ENCODE measurements around the gene YTHDC1.
"Not testable (repeated sequence)": the region's sequence is repeated elsewhere in the genome, so short reads cannot be mapped to it uniquely, and the experiment has no call there.

YTHDC1 gene

GRCh38 chr4:68349649-68350360 is at the start of gene YTHDC1:
Gene YTHDC1 (minus strand): TSS chr4:68350090. CDS start chr4:68349753, 337 bp downstream.
- peak; percentile 77 for DNase-seq

- no peak for DNase-seq
These were observed 49.4 kb upstream of the YTHDC1 start for GRCh38 chr4:68399306-68399705.

- DNase-seq: no peak
These were observed 46.9 kb upstream of the YTHDC1 start for GRCh38 chr4:68396756-68397155.

DNA sequence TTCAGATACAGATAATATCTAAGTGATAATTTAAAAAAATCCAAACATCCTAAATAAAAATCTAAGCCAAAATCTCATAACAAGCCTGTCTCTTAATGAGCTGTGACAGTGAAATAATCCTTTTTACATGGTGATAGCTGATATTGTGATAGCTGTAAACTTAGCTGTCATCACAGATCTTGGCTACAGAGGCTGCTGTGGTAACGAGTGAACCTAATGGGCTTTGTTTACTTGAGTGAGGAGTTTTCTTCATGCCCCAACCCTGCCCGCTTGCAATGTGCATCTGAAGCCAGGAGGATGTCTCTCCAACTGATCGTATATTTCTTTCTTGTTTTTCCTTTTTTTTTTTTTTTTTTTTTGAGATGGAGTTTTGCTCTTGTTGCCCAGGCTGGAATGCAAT is 41.5 kb upstream of the YTHDC1 start:
- no peak for DNase-seq

GRCh38 chr4:68390205-68390935 is 40.5 kb upstream of the YTHDC1 start:
- no peak for DNase-seq

GRCh38 chr4:68389386-68389913 is 39.6 kb upstream of the YTHDC1 start:
- DNase-seq: not testable (repeated sequence)

DNA sequence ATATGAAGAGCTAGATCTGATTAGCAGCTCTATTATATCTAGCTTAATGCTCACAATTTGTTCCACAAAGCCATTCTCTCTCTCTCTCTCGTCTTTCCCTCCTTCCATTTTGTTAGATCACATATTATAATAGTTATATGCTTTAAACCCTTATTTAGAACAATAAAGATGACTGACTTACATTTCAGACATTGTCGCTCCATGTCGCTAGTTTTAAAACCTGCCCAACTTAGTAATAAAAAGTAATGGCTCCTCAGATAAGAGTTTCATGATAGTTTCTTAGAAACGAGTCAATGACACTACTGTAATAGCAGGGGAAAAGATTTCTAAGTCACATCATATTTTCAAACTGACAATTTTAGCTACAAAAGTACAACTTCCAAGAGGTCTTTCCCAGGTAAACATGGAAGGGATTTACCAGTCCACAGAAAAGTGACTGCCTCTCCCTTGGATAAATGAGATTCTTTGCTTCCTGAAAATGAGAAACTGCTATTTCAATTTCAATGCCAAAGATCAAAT is 38.5 kb upstream of the YTHDC1 start:
- no peak for DNase-seq

- no peak for DNase-seq
These were observed 35.4 kb upstream of the YTHDC1 start for GRCh38 chr4:68385267-68385666.

DNA sequence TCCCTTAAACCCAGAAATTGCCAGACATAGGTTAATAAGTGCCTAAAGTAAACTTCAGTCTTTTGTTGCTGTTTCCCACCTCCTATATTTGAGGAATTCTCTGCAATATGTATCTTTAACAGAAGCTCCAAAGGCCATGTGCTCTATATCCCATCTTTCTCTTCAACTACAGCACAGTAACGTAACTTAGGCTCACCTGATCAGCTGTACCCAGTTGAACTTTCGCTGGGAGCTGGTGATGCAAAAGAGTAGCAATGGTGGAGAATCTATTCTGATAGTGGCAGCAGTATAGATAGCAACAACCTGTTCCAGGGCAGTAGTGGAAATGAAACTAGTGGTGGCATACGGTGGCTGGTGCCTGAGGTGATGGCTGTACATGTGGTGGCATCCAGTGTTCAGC is 33.2 kb upstream of the YTHDC1 start:
- no peak for DNase-seq

- no peak for DNase-seq
These were observed 28.3 kb upstream of the YTHDC1 start for GRCh38 chr4:68378226-68378625.

DNA sequence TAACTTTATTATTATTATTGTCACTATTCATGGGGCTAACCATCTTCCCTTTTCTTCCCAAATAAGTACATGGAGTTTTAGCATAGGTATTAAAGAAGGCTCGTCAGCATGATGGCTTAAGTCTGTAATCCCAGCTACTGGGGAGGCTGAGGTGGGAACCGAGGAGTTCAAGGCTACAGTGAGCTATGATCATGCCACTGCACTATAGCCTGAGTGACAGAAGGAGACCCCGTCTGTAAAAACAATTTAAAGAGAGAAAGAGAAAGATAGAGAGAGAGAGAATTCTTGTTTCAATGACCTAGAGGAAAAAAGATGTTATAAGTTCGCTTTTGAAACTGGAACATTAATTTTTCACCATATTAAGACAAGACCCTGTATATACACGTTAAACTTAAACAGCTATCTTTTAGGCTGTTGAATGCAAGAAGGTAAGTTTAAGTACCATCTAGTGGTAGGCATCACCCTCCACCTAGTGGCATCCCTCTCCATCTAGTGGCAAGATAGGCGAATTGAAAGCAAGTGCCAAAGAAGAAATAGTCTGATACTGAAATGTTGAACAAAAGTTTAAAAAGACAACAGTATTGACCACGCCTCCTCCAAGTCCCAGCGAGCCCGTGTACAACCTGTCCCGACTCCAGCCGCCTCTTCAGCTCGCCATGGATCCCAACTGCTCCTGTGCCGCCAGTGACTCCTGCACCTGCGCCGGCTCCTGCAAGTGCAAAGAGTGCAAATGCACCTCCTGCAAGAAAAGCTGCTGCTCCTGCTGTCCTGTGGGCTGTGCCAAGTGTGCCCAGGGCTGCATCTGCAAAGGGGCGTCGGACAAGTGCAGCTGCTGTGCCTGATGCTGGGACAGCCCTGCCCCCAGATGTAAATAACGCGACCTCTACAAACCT is 26.0 kb upstream of the YTHDC1 start:
- no peak for DNase-seq

DNA sequence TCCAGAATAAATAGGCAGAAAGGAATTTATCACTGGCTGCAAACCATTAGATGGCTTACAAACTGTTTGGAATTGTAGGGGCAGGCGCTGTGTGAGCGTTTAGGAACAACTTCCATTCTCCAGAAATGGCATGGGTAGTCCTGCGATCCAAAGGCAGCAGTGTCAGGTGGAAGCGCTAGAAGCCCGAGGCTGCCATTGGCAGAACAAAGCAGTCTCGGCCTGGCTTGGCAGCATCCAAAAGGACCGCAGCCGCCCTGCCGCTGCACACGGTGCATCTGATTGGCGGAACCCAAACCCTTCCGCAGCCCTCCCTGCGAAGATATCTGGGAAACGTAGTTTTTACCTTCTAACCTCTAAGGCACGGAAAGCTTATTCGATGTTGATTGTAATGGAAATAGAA is 23.6 kb upstream of the YTHDC1 start:
- no peak for DNase-seq

GRCh38 chr4:68372588-68372987 is 22.7 kb upstream of the YTHDC1 start:
- no peak for DNase-seq

DNA sequence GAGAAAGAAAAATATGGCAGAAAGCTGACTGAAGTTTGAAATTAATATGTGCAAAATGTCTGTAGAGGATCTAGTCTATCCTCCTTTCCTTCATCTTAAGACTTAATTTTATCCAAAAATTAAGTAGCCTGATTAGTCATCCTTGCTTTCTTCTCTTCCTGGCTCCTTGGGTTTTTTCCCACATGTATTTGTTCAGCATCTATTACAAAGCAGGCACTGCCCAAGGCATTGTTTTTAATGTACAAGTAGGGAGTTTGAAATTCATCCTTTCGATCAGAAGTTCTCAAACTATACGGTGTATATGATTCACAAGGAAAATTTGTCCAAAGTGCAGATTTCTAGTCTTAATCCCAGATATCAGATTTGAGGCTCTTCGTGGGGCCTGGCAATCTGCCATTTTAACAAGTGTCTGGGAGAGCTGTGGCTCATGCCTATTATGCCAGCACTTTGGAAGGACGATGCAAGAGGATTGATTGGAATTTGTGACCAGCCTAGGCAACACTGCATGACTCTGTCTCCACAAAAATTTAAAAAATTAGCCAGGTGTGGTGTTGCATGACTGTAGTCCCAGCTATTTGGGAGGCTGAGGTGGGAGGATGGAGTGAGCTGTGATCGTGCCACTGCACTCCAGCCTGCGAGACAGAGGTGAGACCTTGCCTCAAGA is 19.4 kb upstream of the YTHDC1 start:
- DNase-seq: no peak

GRCh38 chr4:68368691-68369131 is 18.8 kb upstream of the YTHDC1 start:
- no peak for DNase-seq

- no peak for DNase-seq
These were observed 17.9 kb upstream of the YTHDC1 start for GRCh38 chr4:68367835-68368234.

- DNase-seq: no peak
These were observed 16.7 kb upstream of the YTHDC1 start for GRCh38 chr4:68366600-68366999.

DNA sequence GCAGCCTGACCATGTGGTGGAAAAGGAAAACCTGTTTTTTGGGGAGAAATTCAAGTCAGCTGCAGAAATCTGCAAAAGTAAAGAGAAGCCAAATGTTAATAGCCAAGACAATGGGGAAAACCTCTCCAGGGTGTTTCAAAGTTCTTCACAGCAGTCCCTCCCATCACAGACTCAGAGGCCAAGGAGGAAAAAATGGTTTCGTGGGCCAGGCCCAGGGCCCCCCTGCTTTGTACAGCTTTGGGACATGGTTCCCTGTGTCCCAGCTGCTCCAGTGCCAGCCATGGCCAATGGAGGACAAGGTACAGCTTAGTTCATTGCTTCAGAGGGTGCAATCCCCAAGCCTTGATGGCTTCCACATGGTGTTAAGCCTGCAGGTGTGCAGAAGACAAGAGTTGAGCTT is 15.2 kb upstream of the YTHDC1 start:
- DNase-seq: no peak

DNA sequence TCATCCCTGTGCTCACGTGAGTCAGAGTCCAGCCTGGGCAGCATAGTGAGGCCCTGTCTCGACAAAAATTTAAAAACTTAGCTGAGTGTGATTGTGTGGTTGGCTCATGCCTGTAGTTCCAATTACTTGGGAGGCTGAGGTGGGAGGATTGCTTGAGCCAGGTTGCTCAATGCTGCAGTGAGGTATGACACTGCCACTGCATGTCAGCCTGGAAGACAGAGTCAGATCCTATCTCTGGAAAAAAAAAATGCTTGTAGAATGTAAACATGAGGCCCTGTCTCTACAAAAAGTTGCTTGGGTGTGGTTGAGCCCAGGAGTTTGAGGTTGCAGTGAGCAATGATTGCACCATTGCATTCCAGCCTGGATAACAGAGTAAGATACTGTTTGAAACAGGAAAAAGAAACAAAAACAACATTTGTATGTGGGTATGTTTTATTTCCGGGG is 11.3 kb upstream of the YTHDC1 start:
- no peak for DNase-seq

DNA sequence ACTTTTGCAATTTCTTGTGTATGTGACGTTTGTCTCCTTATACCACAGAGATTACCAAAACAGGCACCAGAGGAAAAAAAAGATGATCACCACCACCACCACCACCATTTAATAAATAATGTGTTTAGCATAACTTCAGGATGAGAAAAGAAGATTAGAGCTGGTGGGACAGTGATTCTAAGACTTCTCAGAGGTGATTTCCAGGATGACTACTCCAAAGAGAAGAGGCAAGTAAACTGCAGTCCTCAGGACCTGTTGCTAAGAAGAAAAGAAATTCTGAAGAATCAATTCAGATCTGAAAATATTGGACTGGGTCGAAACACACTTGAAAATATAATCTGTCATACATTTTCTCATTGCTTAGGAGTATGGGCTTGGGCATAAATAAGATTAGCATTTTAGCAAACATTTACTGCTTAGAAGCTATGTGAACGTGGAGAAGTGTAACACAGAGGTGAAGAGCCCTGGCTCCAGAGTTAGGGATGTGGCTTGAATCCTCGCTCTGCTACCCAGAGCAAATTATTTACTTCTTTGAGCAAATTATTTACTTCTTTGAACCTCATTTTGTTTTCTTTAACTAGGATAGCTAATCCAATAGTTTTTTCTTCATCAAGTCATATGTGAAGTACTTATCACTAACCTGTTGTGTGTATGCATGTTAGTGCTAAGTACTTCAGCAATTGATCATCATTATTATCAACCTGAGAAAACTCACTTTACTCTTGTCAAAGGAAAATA is 10.5 kb upstream of the YTHDC1 start:
- no peak for DNase-seq

- no peak for DNase-seq
These were observed 9.6 kb upstream of the YTHDC1 start for GRCh38 chr4:68359508-68359907.

DNA sequence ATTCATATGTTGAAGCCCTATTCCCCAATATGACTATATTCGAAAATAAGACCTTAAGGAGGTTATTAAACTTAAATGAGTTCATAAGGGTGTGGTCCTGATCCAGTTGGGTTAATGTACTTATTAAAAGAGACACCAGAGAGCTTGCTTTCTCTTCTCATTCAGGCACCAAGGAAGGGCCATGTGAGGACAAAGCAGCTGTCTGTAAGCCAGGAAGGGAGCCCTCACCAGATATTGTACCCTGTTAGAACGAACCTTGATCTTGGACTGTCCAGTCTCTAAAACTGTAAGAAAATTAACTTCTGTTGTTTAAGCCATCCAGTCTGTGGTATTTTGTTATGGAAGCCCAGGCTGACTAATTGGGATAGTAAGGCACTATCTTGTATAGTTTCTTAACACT is 9.1 kb upstream of the YTHDC1 start:
- DNase-seq: no peak
